MM.1S (cell line): ENCODE data around the gene DSCAM.

Source experiments
- DNase-seq: peaks from one replicate; pipeline ENCODE4 v3.0.0-alpha.2; 2015
- H2AFZ ChIP-seq: fragments of 300-600 bp; sonication (generic); 2 replicates; pipeline ENCODE4 v1.6.0; 2016; ENCODE audit warnings: antibody characterized with exemption, low read length
- H3F3A ChIP-seq: fragments of 300-600 bp; sonication (generic); 2 replicates; pipeline ENCODE4 v1.6.1; 2016; ENCODE audit warnings: mild to moderate bottlenecking, antibody characterized with exemption, low read length, moderate library complexity, mixed read lengths; ENCODE audit not compliant: insufficient read depth
- H3K27ac ChIP-seq: fragments of 300-600 bp; sonication (generic); 2 replicates; pipeline ENCODE4 v1.5.1; 2016; ENCODE audit warnings: mild to moderate bottlenecking, low read length
- H3K27me3 ChIP-seq: fragments of 300-600 bp; sonication (generic); replicated peaks from 2 replicates; pipeline ENCODE4 v1.6.0; 2016; ENCODE audit warnings: low read length; ENCODE audit not compliant: insufficient read depth
- H3K36me3 ChIP-seq: fragments of 300-600 bp; sonication (generic); replicated peaks from 2 replicates; pipeline ENCODE4 v1.6.1; 2016; ENCODE audit warnings: mild to moderate bottlenecking, low read length, mixed read lengths; ENCODE audit not compliant: insufficient read depth
- H3K4me1 ChIP-seq: fragments of 300-600 bp; sonication (generic); 2 replicates; pipeline ENCODE4 v1.6.1; 2016; ENCODE audit warnings: low read length, mixed read lengths
- H3K4me2 ChIP-seq: fragments of 300-600 bp; sonication (generic); 2 replicates; pipeline ENCODE4 v1.6.0; 2016; ENCODE audit warnings: low read depth, low read length
- H3K4me3 ChIP-seq: fragments of 300-600 bp; sonication (generic); 2 replicates; pipeline ENCODE4 v1.5.1; 2016; ENCODE audit warnings: low read length, mixed read lengths
- H3K79me2 ChIP-seq: fragments of 300-600 bp; sonication (generic); 2 replicates; pipeline ENCODE4 v1.6.1; 2016; ENCODE audit warnings: mixed run types, low read length, mixed read lengths
- H3K9ac ChIP-seq: fragments of 300-600 bp; sonication (generic); 2 replicates; pipeline ENCODE4 v1.6.1; 2016; ENCODE audit warnings: low read length, mixed read lengths
- H3K9me2 ChIP-seq: fragments of 300-600 bp; sonication (generic); replicated peaks from 2 replicates; pipeline ENCODE4 v1.6.1; 2016; ENCODE audit warnings: mild to moderate bottlenecking, low read length, mixed read lengths; ENCODE audit not compliant: insufficient read depth
- H3K9me3 ChIP-seq: fragments of 300-600 bp; sonication (generic); replicated peaks from 2 replicates; pipeline ENCODE4 v1.6.1; 2016; ENCODE audit warnings: mild to moderate bottlenecking, low read length, mixed read lengths; ENCODE audit not compliant: insufficient read depth
- H4K20me1 ChIP-seq: fragments of 300-600 bp; sonication (generic); 2 replicates; pipeline ENCODE4 v1.6.1; 2016; ENCODE audit warnings: mild to moderate bottlenecking, low read length, moderate library complexity, mixed read lengths; ENCODE audit not compliant: insufficient read depth
- EZH2 ChIP-seq: fragments of 300-600 bp; sonication (generic); optimal IDR thresholded peaks from 2 replicates; pipeline ENCODE3; 2017; ENCODE audit warnings: low read depth, mild to moderate bottlenecking, antibody characterized with exemption, low read length, mixed read lengths
- EZH2phosphoT487 ChIP-seq: fragments of 300-600 bp; sonication (generic); IDR thresholded peaks from 2 replicates; pipeline ENCODE4 v1.6.1; 2018; ENCODE audit warnings: antibody characterized with exemption, low read length
- TF ChIP-seq, protein P1 (sequence below): fragments of 300-600 bp; sonication (generic); IDR thresholded peaks from 2 replicates; pipeline ENCODE4 v1.5.1; 2016; ENCODE audit warnings: antibody characterized with exemption, low read length, mixed read lengths

The DSCAM gene

DNA sequence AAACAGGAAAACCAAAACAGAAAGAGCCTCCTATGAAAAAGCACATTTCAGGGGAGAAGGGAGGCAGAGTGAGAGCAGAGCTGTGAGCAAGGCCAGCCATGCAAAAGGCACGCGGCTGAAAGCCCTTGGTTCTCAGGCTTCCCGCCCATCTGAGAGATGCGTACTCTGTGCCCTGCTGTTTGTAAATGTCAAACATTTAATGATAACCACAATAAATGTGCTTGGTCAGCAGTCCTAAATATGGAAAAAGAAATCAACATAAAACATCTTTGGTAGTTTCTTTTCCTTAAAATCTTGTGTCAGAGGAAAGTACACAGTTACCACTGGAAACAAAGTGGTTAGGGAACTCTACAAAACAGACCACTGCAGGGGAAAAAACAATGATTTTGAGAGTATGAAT is 283.1 kb downstream of the DSCAM start:
- no peak overlapping the region for H2AFZ ChIP-seq
- H3K4me1 ChIP-seq, result no peaks in the 10 kb centered on the region

DNA sequence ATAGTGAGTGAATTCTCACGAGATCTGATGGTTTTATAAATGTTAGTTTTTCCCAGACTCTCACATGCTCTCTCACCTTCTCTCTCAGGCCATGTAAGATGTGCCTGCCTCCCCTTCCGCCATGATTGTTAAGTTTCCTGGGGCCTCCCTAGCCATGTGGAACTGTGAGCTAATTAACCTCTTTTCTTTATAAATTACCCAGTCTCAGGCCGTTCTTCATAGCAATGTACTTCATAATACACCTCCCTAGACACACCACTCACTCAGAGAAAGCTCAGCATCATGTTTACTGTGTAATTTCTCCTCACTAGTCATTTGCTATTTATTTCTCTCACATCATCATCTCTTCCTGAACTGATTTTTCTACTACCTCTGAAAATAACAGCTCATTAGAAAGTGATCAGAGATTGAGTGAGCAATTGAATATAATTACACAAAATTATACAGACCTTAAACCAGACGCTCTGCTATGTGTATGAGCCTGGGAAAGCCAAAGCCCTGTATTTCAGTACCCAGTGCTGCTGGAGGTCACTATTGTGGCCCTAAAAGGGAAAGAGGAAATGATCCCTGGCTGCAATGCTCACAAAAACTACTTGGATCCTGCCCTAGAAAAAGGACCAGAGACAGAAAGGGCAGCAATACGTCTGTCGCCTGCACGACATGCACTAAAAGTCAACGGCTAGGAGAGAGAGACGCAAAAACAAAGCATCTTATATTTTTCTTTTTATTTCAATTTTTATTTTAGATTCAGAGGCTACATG is 284.5 kb downstream of the DSCAM start:
- TF ChIP-seq, protein P1, sequence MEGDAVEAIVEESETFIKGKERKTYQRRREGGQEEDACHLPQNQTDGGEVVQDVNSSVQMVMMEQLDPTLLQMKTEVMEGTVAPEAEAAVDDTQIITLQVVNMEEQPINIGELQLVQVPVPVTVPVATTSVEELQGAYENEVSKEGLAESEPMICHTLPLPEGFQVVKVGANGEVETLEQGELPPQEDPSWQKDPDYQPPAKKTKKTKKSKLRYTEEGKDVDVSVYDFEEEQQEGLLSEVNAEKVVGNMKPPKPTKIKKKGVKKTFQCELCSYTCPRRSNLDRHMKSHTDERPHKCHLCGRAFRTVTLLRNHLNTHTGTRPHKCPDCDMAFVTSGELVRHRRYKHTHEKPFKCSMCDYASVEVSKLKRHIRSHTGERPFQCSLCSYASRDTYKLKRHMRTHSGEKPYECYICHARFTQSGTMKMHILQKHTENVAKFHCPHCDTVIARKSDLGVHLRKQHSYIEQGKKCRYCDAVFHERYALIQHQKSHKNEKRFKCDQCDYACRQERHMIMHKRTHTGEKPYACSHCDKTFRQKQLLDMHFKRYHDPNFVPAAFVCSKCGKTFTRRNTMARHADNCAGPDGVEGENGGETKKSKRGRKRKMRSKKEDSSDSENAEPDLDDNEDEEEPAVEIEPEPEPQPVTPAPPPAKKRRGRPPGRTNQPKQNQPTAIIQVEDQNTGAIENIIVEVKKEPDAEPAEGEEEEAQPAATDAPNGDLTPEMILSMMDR, result no peak
- TF ChIP-seq EZH2 (no peak), EZH2phosphoT487 (no peak)
- Histone ChIP-seq H3K9me2 (no peaks in the 10 kb centered on the region), H2AFZ (no peak overlapping the region), H3K27me3 (no peaks in the 10 kb centered on the region), H3K4me2 (no peak overlapping the region), H3F3A (no peaks in the 10 kb centered on the region), H3K36me3 (no peaks in the 10 kb centered on the region), H3K4me3 (no peak overlapping the region), H3K27ac (no peak overlapping the region), H3K79me2 (no peaks in the 10 kb centered on the region), H3K9ac (no peak overlapping the region), H4K20me1 (no peaks in the 10 kb centered on the region), H3K9me3 (no peaks in the 10 kb centered on the region), H3K4me1 (no peaks in the 10 kb centered on the region)
- no peak for DNase-seq

More for the DNA sequence above, 283.1 kb downstream of the DSCAM start:
- Histone ChIP-seq H4K20me1 (no peaks in the 10 kb centered on the region), H3K9me2 (no peaks in the 10 kb centered on the region), H3K9ac (no peak overlapping the region), H3K36me3 (no peaks in the 10 kb centered on the region), H3K4me2 (no peak overlapping the region), H3K9me3 (no peaks in the 10 kb centered on the region), H3K27ac (no peak overlapping the region), H3K4me3 (no peak overlapping the region), H3F3A (no peaks in the 10 kb centered on the region), H3K27me3 (no peaks in the 10 kb centered on the region), H3K79me2 (no peaks in the 10 kb centered on the region)
- no peak for DNase-seq
- TF ChIP-seq, protein P1, result no peak
- TF ChIP-seq EZH2phosphoT487 (no peak), EZH2 (no peak)

DNA sequence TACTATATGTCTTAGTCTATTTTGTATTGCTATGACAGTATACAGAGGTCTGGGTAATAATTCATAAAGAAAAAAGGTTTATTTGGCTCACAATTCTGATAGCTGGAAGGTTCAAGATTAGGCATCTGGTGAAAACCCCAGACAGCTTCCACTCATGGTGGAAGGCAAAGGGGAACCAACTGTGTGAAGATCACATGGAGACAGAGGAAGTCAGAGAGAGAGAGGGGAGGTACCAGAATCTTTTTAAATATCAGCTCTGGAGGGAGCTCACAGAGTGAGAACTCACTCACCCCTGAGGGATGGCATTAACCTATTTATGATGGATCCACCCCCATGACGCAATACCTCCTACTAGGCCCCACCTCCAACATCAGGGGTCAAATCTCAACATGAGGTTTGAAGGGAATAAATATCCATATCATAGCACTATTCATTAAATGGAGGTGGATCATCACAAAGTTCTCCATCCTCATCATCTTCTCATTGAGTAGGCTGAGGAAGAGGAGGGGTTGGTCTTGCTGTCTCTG is 290.5 kb downstream of the DSCAM start:
- no peaks in the 10 kb centered on the region for H3K4me1 ChIP-seq
- no peaks in the 10 kb centered on the region for H4K20me1 ChIP-seq
- no peak overlapping the region for H3K4me2 ChIP-seq
- H3K27me3 ChIP-seq, result no peaks in the 10 kb centered on the region
- H3F3A ChIP-seq, result no peaks in the 10 kb centered on the region
- no peak overlapping the region for H3K4me3 ChIP-seq
- H3K79me2 ChIP-seq, result no peaks in the 10 kb centered on the region
- H3K9me2 ChIP-seq, result no peaks in the 10 kb centered on the region
- no peak for DNase-seq
- no peaks in the 10 kb centered on the region for H3K36me3 ChIP-seq
- no peak overlapping the region for H3K9ac ChIP-seq
- no peak overlapping the region for H2AFZ ChIP-seq
- no peak overlapping the region for H3K27ac ChIP-seq
- H3K9me3 ChIP-seq, result no peaks in the 10 kb centered on the region
- TF ChIP-seq EZH2, result no peak
- TF ChIP-seq EZH2phosphoT487, result no peak
- TF ChIP-seq, protein P1, result no peak
